Neural cell (in vitro differentiated cells): ENCODE data around the gene VPREB3. TPM values are rescaled to one million over a fixed set of nuclear protein-coding genes. Genes with fewer than 3 reads are reported as not detected.

Source experiments
- H2AFZ ChIP-seq: fragments of 200-600, 300-800 bp; sonication (generic), shearing (Covaris generic); 2 replicates; pipeline ENCODE4 v1.6.0; 2014; ENCODE audit warnings: low read depth, mild to moderate bottlenecking, antibody characterized with exemption, low read length, moderate library complexity
- H3F3A ChIP-seq: fragments of 200-600 bp; shearing (Covaris generic); 2 replicates; pipeline ENCODE4 v1.6.1; 2016; ENCODE audit warnings: mild to moderate bottlenecking, moderate library complexity, mixed read lengths, antibody characterized with exemption, low read length; ENCODE audit not compliant: insufficient read depth, poor library complexity, severe bottlenecking
- H3K27ac ChIP-seq: fragments of 200-600, 300-800 bp; sonication (generic), shearing (Covaris generic); 2 replicates; pipeline ENCODE4 v1.5.1; 2014; ENCODE audit warnings: mild to moderate bottlenecking, low read length, moderate library complexity
- H3K27me3 ChIP-seq: fragments of 300-800, 200-600 bp; sonication (generic), shearing (Covaris generic); 2 replicates; pipeline ENCODE4 v1.6.0; 2014; ENCODE audit warnings: mild to moderate bottlenecking, low read depth, low read length, moderate library complexity; ENCODE audit not compliant: insufficient read depth
- H3K36me3 ChIP-seq: fragments of 300-800, 200-600 bp; sonication (generic), shearing (Covaris generic); 2 replicates; pipeline ENCODE4 v1.5.1; 2014; ENCODE audit warnings: mild to moderate bottlenecking, antibody characterized with exemption, low read length, moderate library complexity; ENCODE audit not compliant: insufficient read depth
- H3K4me2 ChIP-seq: fragments of 300-800, 200-600 bp; sonication (generic), shearing (Covaris generic); 2 replicates; pipeline ENCODE4 v1.6.0; 2014; ENCODE audit warnings: mild to moderate bottlenecking, low read length
- H3K4me3 ChIP-seq: fragments of 300-800, 200-600 bp; sonication (generic), shearing (Covaris generic); 2 replicates; pipeline ENCODE4 v1.5.1; 2014; ENCODE audit warnings: mild to moderate bottlenecking, low read length, moderate library complexity
- H3K79me2 ChIP-seq: fragments of 200-600 bp; shearing (Covaris generic); replicated peaks from 2 replicates; pipeline ENCODE4 v1.6.0; 2014; ENCODE audit warnings: mild to moderate bottlenecking, low read length, moderate library complexity; ENCODE audit not compliant: insufficient read depth
- H3K9ac ChIP-seq: fragments of 300-800, 200-600 bp; sonication (generic), shearing (Covaris generic); 2 replicates; pipeline ENCODE4 v1.6.1; 2016; ENCODE audit warnings: mild to moderate bottlenecking, low read length, mixed read lengths
- H3K9me2 ChIP-seq: fragments of 200-600 bp; shearing (Covaris generic); 2 replicates; pipeline ENCODE4 v1.6.1; 2016; ENCODE audit warnings: mild to moderate bottlenecking, low read length, mixed read lengths; ENCODE audit not compliant: insufficient read depth
- H3K9me3 ChIP-seq: fragments of 200-600, 300-800 bp; sonication (generic), shearing (Covaris generic); 2 replicates; pipeline ENCODE4 v1.6.1; 2016; ENCODE audit warnings: mild to moderate bottlenecking, mixed run types, low read length, moderate library complexity, mixed read lengths
- H4K20me1 ChIP-seq: fragments of 200-600 bp; shearing (Covaris generic); 2 replicates; pipeline ENCODE4 v1.6.1; 2016; ENCODE audit warnings: mild to moderate bottlenecking, mixed run types; ENCODE audit not compliant: insufficient read depth
- CTCF ChIP-seq: fragments of 450-650 bp; IDR thresholded peaks from 2 replicates; pipeline ENCODE4 v1.5.1; 2014; ENCODE audit warnings: antibody characterized with exemption, mild to moderate bottlenecking, moderate library complexity; ENCODE audit not compliant: poor library complexity, severe bottlenecking
- EP300 ChIP-seq: fragments of 450-650 bp; conservative IDR thresholded peaks from 2 replicates; pipeline ENCODE4 v1.6.1; 2014; ENCODE audit warnings: antibody characterized with exemption, mild to moderate bottlenecking, moderate library complexity; ENCODE audit not compliant: poor library complexity, severe bottlenecking
- EZH2 ChIP-seq: fragments of 200-600, 300-800 bp; shearing (Covaris generic), sonication (generic); IDR thresholded peaks from 2 replicates; pipeline ENCODE4 v1.6.1; 2014; ENCODE audit warnings: antibody characterized with exemption, low read length, borderline replicate concordance, mild to moderate bottlenecking; ENCODE audit not compliant: insufficient read depth, poor library complexity, severe bottlenecking
- MXI1 ChIP-seq: fragments of 450-650 bp; conservative IDR thresholded peaks from 2 replicates; pipeline ENCODE4 v1.6.1; 2014; ENCODE audit warnings: antibody characterized with exemption, mild to moderate bottlenecking; ENCODE audit not compliant: poor library complexity, severe bottlenecking
- POLR2AphosphoS5 ChIP-seq: IDR thresholded peaks from 2 replicates; pipeline ENCODE4 v1.6.1; 2012
- RAD21 ChIP-seq: fragments of 450-650 bp; conservative IDR thresholded peaks from 2 replicates; pipeline ENCODE4 v1.6.1; 2014; ENCODE audit warnings: antibody characterized with exemption, mild to moderate bottlenecking, moderate library complexity
- REST ChIP-seq: IDR thresholded peaks from 2 replicates; pipeline ENCODE4 v1.6.1; 2012; ENCODE audit warnings: borderline replicate concordance
- SMC3 ChIP-seq: fragments of 450-650 bp; conservative IDR thresholded peaks from 2 replicates; pipeline ENCODE4 v1.6.1; 2014; ENCODE audit warnings: antibody characterized with exemption, mild to moderate bottlenecking, moderate library complexity; ENCODE audit not compliant: poor library complexity
- TAF1 ChIP-seq: IDR thresholded peaks from 2 replicates; pipeline ENCODE4 v1.6.1; 2012; ENCODE audit warnings: low read depth
- polyA plus RNA-seq: library from polyadenylated mRNA; depleted of rRNA; stranded (reverse); fragments of >200 nt; gene quantifications from 2 replicates; pipeline ENCODE4 v1.2.3, GENCODE V29; 2014

The VPREB3 gene
- polyA plus RNA-seq, 1 donor from 2014 or later, result not detected

- Histone ChIP-seq H3K27me3 (no peaks in the 10 kb centered on the region), H3K4me2 (no peak overlapping the region), H3K27ac (no peak overlapping the region), H3K4me3 (no peak overlapping the region), H3K79me2 (peaks cover 6% of the 10 kb centered on the region), H3F3A (no peaks in the 10 kb centered on the region), H3K36me3 (no peaks in the 10 kb centered on the region), H4K20me1 (no peaks in the 10 kb centered on the region), H2AFZ (no peak overlapping the region), H3K9ac (no peak overlapping the region), H3K9me3 (no peaks in the 10 kb centered on the region), H3K9me2 (no peaks in the 10 kb centered on the region)
- no peak for TF ChIP-seq REST
- TF ChIP-seq EZH2, result no peak
- no peak for TF ChIP-seq RAD21
- TF ChIP-seq TAF1, result no peak
- no peak for TF ChIP-seq CTCF
- TF ChIP-seq MXI1, result no peak
- TF ChIP-seq POLR2AphosphoS5, result no peak
- no peak for TF ChIP-seq SMC3
- TF ChIP-seq EP300, result no peak
These were observed 2.0 kb downstream of the VPREB3 start for GRCh38 chr22:23752090-23752691.

GRCh38 chr22:23751441-23751996 lies 2.7 kb downstream of the VPREB3 start:
- Histone ChIP-seq H3K9ac (peak overlapping the region; percentile 90), H3K4me3 (peak overlapping the region; percentile 88), H3K9me2 (no peaks in the 10 kb centered on the region), H3K4me2 (peak overlapping the region; percentile 76), H3K9me3 (no peaks in the 10 kb centered on the region), H3K79me2 (peaks cover 6% of the 10 kb centered on the region), H4K20me1 (no peaks in the 10 kb centered on the region), H3F3A (no peaks in the 10 kb centered on the region), H3K27me3 (no peaks in the 10 kb centered on the region), H3K36me3 (no peaks in the 10 kb centered on the region), H3K27ac (peak overlapping the region; percentile 77), H2AFZ (peak overlapping the region; percentile 98)
- TF ChIP-seq EP300 (peak; percentile 1), TAF1 (no peak)
